Measurements from ENCODE around the gene KLK6.

Gene KLK6

GRCh38 chr19:50962245-50962644, 7.1 kb downstream of the KLK6 start:
- Histone ChIP-seq H3K4me2 (no peak overlapping the region), H2AFZ (ENCODE audit: low read depth) (no peak overlapping the region), H3K9ac (no peak overlapping the region), H4K20me1 (ENCODE audit: insufficient read depth) (no peaks in the 10 kb centered on the region), H3K27ac (no peak overlapping the region), H3K36me3 (ENCODE audit: insufficient read depth) (no peaks in the 10 kb centered on the region), H3K27me3 (ENCODE audit: insufficient read depth, low read depth) (no peaks in the 10 kb centered on the region), H3K4me3 (IDR thresholded peaks at IDR 0.05; ENCODE audit: insufficient read depth, low read depth, low read length) (no peak overlapping the region), H3K79me2 (ENCODE audit: insufficient read depth, low read depth) (no peaks in the 10 kb centered on the region), H3K4me1 (ENCODE audit: low read depth, poor library complexity, severe bottlenecking) (no peaks in the 10 kb centered on the region)
- TF ChIP-seq CTCF (conservative IDR thresholded peaks at IDR 0.05; ENCODE audit: low read depth, low read length) = no peak

- H3K27ac ChIP-seq = no peak overlapping the region
- no peak overlapping the region for H2AFZ ChIP-seq (ENCODE audit: low read depth)
- no peaks in the 10 kb centered on the region for H3K4me1 ChIP-seq (ENCODE audit: low read depth, poor library complexity, severe bottlenecking)
- no peak overlapping the region for H3K4me3 ChIP-seq (IDR thresholded peaks at IDR 0.05; ENCODE audit: insufficient read depth, low read depth, low read length)
- no peak overlapping the region for H3K4me2 ChIP-seq
- H3K36me3 ChIP-seq (ENCODE audit: insufficient read depth) = no peaks in the 10 kb centered on the region
- no peak overlapping the region for H3K9ac ChIP-seq
- H3K79me2 ChIP-seq (ENCODE audit: insufficient read depth, low read depth) = no peaks in the 10 kb centered on the region
- no peaks in the 10 kb centered on the region for H4K20me1 ChIP-seq (ENCODE audit: insufficient read depth)
- TF ChIP-seq CTCF (conservative IDR thresholded peaks at IDR 0.05; ENCODE audit: low read depth, low read length) = no peak
- no peaks in the 10 kb centered on the region for H3K27me3 ChIP-seq (ENCODE audit: insufficient read depth, low read depth)
Measured at GRCh38 chr19:50959731-50960500, 9.5 kb downstream of the KLK6 start.

GRCh38 chr19:50957587-50957986, 11.8 kb downstream of the KLK6 start:
- TF ChIP-seq CTCF (conservative IDR thresholded peaks at IDR 0.05; ENCODE audit: low read depth, low read length) = no peak
- Histone ChIP-seq H4K20me1 (ENCODE audit: insufficient read depth) (no peaks in the 10 kb centered on the region), H3K79me2 (ENCODE audit: insufficient read depth, low read depth) (no peaks in the 10 kb centered on the region), H3K36me3 (ENCODE audit: insufficient read depth) (no peaks in the 10 kb centered on the region), H3K27ac (no peak overlapping the region), H3K27me3 (ENCODE audit: insufficient read depth, low read depth) (no peaks in the 10 kb centered on the region), H3K4me2 (no peak overlapping the region), H3K9ac (no peak overlapping the region), H3K4me1 (ENCODE audit: low read depth, poor library complexity, severe bottlenecking) (no peaks in the 10 kb centered on the region), H3K4me3 (IDR thresholded peaks at IDR 0.05; ENCODE audit: insufficient read depth, low read depth, low read length) (no peak overlapping the region), H2AFZ (ENCODE audit: low read depth) (no peak overlapping the region)

- Histone ChIP-seq H3K4me2 (no peak within 1 kb of the TSS), H3K36me3 (ENCODE audit: insufficient read depth) (no peaks in the 10 kb centered on the region), H3K4me3 (IDR thresholded peaks at IDR 0.05; ENCODE audit: insufficient read depth, low read depth, low read length) (no peak within 1 kb of the TSS), H3K27me3 (ENCODE audit: insufficient read depth, low read depth) (no peaks in the 10 kb centered on the region), H3K4me1 (ENCODE audit: low read depth, poor library complexity, severe bottlenecking) (no peaks in the 10 kb centered on the region), H3K27ac (no peak within 1 kb of the TSS), H2AFZ (ENCODE audit: low read depth) (no peak within 1 kb of the TSS), H3K9ac (no peak within 1 kb of the TSS), H4K20me1 (ENCODE audit: insufficient read depth) (no peaks in the 10 kb centered on the region), H3K79me2 (ENCODE audit: insufficient read depth, low read depth) (no peaks in the 10 kb centered on the region)
- TF ChIP-seq CTCF (conservative IDR thresholded peaks at IDR 0.05; ENCODE audit: low read depth, low read length) = no peak
Measured at GRCh38 chr19:50952910-50953309, 16.5 kb downstream of the KLK6 start, which contains the start of gene KLK5. Gene KLK5 (minus strand): TSS chr19:50953038. CDS start chr19:50952657, 381 bp downstream.
